Muscle of arm (tissue), 12 donors: Measurements from ENCODE around the gene PEX5L. TPM values are rescaled to one million over a fixed set of nuclear protein-coding genes. Genes with fewer than 3 reads are reported as not detected.
"Not testable (repeated sequence)": the region's sequence is repeated elsewhere in the genome, so short reads cannot be mapped to it uniquely, and the experiment has no call there.

ENCODE experiments used
- DNase-seq: peaks from one replicate; pipeline ENCODE4 v3.0.0-alpha.2; 2013
- polyA plus RNA-seq, 12 donors: library from polyadenylated mRNA; unstranded; fragments of 120-200 nt; gene quantifications; one replicate each; pipeline ENCODE4 v1.2.1, GENCODE V29; 2013; ENCODE audit not compliant: insufficient read length in 12 of 12

The PEX5L gene
- polyA plus RNA-seq, 12 donors = 0.14 to 0.54 (median 0.26) TPM; not detected in 2

DNA sequence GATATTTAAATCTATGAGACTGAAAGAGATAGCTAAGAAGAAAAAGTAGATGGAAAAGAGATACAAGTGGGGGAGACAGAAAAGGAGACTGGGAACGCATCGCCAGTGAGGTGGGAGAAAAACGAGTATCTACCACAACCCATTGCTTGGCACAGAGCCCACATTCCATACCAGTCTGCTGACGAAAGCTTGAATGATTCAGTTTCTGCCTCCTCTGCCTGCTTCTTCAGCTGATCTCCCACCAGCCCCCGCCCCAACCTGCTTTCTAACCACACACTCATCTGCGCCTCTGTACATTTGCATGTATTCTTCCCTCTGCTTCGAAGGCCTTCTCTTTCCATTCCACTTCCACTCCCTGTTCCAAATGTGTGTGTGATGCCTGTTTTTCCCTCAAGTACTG, 195.8 kb downstream of the PEX5L start:
- DNase-seq = no peak

DNA sequence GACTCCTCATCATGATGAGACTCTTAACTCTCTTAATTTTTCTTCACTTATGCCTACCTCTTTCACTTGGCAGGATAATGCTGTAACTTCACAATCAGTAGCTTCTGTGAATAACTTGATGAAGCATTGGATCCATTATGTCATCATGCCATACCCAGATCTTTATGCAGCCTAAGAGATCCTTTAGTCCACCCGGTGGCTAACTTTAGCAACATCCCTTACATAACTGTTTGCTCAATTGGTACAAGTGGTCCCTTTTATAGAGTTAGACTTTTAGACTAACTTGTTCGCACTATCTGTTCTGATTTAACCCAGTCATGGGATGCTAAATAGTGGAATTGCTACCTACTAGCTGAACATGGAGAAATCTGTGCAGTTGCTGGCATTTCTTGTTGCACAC, 199.4 kb downstream of the PEX5L start:
- DNase-seq = no peak

DNA sequence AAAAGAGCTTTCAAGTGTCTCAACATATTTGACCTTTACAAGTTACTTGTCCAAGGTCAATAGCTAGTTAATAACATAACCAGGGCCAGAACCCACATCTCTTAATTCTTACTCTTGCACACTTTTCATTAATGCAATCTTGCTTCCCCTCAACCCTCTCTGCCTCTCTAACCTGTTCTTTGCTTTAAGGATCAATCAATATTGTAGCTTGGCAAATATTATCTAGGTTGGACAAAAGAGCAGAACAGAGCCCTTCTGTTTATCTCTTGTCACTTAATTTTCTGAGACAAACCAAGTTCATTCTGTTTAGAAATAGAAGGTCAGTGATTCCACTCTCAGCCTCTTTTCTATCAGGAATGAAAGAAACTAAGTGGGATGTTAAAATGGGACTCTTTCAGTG, 203.4 kb downstream of the PEX5L start:
- DNase-seq = no peak

DNA sequence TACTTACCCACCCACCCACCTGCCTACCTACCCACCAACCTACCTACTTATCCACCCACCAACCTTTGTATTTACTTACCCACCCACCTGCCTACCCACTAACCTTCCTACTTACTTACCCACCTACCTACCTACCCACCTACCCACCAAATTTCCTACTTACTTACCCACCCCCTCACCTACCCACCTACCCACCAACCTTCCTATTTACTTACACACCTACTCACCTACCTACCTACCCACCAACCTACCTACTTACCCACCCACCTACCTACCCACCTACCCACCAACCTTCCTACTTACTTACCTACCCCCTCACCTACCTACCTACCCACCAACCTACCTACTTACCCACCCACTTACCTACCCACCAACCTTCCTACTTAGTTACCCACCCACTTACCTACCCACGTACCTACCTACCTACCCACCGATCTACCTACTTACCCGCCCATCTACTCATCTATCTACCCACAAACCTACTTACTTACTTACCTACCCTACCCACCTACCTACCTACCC, 204.3 kb downstream of the PEX5L start:
- no peak for DNase-seq

DNA sequence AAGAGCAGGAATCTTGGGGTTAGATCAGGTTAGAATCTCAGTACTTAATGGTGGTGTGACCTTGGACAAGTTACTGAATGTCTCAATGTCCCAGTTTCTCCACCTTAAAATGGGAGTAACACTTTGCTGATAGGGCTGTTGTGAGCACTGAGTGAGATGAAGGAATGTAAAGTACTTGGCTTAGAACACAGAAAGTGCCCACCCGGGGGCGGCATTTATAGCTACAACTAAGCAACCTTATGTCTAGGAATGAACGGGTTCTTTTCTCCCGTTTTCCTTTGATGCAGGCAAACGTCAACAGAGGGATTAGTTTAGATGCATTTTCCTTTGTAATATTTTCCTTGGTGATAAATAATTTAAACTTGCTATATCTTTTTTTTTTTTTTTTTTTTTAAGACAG, 207.3 kb downstream of the PEX5L start:
- DNase-seq = no peak

DNA sequence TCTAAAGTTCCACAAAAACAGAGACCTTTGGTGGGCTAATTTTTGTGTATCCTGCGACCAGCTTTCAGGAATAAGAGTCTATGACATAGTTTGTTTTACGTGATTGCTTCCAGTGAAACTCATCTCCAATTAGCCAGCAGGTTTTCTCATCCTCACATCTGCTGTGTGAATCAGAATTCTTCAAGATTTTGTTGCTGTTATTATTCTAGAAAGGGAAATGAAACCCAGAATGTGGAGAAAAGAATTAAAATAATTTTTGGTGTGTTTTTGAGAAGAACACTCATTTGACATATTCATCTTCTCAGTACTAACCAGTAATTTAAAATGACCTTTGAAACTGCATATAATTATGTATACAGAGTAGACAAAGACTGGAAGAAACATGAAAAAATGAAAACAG, 208.0 kb downstream of the PEX5L start:
- no peak for DNase-seq

DNA sequence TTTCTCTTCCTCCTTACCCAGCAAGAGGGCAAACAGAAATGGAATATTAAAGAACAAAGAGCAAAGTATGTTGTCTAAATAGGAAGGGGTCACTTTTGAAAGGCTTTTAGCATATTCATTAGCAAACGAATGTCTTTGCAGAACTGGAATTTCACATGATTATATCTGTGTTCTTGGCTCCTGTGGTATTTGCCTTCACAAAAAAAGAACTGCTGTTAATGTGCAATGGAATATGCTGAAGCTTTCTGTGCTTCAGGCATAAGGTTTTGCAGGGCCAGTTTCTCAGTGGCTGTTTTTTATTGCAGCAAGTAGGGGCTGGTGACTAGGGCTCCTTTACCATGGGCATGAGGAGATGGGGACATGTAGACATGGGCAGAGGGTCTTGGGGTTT, 210.5 kb downstream of the PEX5L start:
- no peak for DNase-seq

DNA sequence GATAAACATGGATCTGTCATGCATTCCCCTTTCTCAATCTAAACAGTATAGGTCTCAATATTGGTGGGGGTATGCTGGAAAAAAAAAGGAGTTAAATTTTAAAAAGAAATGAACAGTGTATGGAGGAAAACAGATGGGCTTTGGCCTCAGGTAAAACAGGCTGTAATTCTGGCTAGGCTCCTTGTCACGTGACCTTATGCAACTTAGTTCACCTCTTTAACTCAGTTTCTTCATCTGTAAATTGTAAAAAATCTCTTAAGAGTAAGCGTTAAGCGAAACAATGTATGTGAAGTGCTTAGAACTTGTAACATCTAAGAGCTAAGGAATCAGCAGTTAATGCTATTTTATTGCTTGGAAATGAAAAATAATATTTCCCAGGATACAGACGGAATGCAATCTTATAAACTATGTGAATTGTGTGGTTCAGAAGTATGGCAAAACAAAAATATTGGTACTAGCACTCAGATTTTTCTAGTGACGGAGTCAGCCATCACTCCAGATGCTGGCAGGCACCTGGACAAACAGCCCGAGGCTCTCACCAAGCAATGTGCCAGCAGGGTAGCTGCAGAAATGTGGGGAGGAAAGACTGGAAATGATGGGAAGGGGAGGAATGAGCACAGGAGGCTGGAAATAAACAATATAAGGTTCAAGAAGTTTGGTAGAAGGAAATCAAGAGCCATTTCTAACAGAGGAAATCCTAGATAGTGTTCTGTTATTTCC, 211.1 kb downstream of the PEX5L start:
- no peak for DNase-seq

DNA sequence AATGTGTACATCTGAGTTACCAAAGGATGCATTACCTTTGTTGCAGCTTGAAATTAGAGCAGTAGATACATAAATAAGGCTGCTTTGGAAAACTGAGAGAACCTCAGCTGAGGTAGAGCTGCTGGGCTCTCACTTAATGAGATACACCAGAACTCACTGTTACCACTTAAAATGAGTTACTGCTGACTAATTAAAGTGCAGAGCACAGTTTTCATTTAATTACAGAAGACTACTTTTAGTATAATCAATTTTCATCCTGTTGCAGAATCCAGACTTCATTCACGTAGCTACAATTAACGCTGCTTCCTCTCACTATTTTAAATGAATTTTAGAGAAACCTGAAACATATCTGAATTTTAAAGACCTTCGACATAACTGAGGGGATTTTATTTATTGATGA, 214.4 kb downstream of the PEX5L start:
- DNase-seq = no peak

DNA sequence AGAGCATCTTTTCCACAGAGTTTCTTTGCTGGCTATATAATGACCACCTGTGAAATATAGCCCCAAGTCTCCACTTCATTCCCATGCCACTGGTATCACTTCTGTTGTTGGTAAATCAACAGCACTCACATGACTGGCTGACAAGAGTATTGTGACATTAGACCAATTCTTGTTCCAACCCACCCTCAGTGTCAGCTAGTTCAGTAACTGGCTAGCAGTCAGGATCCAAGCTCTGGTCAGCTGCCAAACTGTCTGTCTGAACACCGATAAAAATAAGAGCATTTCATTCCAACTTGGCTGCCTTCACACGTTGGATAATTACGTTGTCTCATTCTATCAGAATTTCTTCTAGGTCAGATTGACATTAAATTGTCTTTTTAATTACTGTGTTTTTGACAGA, 217.4 kb downstream of the PEX5L start:
- DNase-seq = no peak

DNA sequence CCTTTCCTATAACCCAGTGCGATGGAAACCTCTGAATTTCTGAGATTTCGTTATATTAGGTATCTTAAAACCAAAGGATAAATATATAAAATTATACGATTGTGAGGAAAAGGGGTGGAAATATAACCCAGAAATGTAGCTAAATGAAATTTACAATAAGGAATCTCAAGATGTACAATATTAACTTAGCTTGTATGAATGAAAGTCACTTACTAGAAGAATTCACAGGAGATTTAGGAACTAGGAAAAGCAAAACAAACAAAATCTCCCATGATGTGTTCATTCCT, 224.7 kb downstream of the PEX5L start:
- no peak for DNase-seq

DNA sequence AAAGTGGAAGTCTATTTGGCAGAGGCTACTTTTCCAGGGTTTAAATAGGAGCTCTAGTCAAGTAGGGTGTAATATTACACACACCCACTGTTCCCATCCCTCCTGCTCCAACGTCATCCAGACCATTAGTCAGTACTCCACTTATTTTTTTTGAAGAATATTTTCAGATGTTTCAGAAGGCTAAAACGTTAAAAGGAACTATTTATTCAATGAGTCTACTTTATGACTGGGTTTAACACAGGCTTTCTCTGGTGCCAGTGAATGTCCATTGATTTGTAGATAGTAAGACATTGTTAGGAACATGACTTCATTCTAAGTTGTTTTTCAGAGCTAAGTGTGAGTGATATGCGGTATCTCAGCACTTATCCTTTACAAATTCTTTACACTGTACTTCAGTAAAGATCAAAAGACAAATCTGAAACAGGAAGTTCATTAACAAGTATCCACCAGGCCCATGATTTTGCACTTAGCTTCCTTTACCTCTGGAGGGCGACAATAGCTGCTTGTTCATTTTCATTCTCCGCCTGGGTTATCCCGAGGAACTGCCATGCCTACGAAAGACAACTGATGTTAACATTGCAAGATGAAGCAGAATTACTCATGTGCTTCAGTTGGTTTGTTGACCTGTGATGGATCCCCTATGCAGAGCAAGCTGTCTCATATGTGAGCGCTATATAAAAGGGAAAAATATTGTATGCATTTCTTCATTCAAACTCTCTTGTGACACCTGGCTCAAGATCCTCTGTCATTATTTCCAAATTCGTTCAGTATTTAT, 225.2 kb downstream of the PEX5L start:
- DNase-seq = peak; percentile 24

DNA sequence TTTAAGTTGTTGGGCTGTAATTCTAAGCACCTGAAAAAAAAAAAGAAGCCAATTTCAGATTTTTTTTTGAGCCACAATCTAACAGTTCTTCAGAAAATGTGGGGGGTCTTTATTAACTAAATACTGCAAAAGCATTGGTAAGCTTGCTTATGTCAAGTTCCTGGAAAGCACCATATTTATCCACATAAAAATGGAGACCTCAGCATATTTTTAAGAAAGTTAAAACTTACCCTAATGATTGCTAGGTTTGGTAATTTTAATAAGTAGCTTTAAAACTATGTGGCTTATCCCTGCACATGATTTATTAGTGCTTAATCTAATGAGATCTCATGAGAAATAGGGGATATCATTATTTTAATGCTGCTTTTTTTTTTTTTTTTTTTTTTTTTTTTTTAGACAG, 227.1 kb downstream of the PEX5L start:
- no peak for DNase-seq

DNA sequence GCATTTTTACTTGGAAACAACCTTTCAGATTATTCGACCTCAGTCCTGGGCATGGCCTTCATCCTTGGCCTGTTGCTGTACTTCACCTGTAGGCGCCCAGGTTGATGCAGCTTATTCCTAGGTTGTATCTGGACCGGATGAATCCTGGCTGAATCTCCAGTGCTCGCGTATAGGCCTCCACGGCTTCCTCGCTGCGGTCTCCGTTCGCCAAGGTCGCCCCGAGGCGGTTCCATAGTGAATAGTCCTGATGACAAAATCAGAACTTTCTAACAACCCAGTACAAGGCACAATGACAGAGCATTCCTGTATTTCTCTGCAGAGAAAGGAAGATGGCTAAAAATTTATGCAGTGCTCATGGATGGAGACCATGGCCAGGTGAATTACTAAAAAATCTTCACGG, 229.1 kb downstream of the PEX5L start:
- no peak for DNase-seq

DNA sequence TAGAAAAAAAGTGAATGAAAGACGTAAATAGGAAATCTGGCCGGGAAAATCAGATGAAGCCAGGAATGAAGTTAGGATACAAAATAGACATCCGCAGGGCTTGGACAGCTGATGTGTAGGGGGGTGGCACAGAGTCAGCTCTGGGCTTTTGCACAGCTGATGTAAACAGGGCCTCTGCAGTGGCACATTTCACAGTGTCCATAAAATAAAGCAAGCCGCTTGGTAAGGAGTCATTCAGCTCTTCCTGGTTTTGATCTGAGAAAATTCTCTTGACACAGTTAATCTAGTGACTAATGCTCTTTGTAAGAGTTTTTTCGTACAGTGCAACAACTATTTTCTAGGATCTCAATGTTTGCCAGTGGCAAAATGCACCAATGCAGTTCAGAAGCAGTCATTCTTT, 230.6 kb downstream of the PEX5L start:
- no peak for DNase-seq

DNA sequence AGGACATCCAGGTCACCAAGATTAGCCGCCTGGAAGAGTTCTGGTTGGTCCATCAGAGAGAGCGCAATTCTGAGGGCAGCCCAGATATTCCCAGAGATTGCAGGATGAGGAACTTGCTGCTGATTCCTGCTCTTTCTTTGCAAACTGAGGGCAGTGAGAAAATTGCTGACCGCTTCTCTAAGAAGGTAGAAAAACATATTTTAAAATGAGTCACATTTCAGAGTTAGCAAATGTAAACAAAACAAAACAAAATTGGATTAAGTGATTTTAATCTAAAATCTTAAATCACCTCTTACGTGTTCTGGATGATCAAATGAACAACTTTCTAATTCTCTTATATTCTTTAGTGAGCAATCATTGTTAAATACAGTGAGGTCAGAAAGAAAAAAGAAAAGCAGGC, 234.9 kb downstream of the PEX5L start:
- no peak for DNase-seq

DNA sequence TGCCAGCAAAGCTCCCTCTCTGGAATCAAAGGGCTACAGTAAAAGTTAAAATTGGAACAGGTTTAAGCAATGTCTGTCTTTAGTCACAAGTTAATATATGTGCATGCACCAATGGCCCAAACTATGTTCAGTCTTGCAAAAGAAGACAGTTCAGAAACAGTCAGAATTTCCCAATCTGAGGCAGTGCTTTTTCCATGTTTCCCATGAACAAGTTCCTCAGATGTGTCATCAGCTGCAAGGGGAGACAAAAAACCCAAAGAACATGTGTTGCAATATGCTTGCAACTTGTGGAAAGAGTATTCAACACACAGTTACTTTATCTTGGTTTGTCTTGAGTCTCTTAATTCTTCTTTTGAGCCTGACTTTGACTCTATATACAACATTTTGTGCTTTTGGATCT, 235.5 kb downstream of the PEX5L start:
- DNase-seq = no peak

DNA sequence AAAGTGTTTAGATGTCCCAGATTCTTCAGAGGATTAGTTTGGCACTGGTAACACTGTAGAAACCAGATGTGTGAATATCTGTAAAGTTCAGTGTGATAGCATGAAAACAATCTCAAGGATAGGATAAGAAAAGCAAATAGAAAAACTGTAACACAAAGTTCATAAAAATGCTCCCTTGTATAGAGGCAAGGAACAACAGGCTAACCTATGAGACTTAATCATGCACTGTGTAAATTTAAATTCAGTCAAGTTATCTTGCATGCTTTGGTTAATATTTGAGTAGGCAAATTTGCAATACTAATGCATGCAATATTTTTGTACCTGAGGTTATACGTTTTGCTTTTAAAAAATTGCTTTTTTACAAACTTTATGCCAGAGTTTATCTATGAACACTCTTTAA, 239.5 kb downstream of the PEX5L start:
- DNase-seq = no peak

DNA sequence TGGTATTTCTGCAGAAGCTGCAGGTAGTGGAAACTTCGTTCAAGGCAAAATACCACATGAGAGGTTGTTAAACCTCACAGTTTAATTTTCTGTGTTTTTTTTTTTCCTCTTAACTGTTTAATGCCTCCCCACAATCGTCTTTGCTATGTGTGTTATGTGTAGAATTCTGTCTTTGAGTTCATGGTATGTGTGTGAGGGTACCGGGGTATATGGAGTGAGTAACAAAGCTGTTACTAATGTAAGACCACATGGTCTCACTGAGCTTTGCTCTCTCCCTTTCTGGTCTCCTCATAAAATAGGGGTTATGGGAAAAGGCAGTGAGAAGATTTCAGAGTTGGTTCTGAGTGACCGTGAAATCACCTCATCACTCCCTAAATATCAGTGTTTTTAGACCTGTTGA, 240.3 kb downstream of the PEX5L start:
- no peak for DNase-seq

DNA sequence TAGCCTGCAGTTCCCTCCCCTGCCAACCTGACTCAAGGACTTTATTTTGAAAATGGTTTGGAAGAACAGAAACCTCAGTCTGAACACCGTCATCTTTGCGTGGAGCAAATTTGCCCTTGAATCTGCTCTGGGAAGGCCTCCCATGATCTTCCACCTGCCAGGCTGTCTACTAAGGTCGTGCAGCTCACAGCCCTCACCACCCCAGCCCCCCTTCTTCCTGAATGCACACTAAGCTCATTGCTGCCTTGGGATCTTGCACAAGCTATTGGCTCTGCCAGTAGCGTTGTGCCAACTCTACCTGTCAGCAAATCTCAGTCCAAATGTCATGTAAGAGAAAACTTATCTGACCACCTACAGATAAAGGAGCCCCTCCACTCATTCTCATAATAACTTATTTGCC, 242.4 kb downstream of the PEX5L start:
- DNase-seq = no peak

DNA sequence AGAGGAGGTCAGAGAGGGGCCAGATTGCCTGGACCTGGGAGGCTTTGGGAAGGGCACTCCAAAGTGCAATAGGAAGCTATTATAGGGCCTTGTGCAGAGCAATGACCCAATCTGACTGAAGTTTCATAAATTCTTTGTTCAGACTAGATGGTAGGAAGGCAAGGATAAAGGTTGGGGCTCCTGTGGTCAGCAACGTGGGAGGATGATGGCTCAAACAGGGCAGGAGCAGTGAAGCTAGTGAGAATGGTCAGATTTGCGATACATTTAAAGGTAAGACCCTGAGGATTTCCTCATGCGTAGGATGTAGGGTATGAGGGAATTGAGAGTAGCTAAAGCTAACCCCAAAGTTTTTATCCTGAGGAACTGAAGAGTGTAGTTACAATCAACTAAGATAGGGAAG, 244.9 kb downstream of the PEX5L start:
- no peak for DNase-seq

DNA sequence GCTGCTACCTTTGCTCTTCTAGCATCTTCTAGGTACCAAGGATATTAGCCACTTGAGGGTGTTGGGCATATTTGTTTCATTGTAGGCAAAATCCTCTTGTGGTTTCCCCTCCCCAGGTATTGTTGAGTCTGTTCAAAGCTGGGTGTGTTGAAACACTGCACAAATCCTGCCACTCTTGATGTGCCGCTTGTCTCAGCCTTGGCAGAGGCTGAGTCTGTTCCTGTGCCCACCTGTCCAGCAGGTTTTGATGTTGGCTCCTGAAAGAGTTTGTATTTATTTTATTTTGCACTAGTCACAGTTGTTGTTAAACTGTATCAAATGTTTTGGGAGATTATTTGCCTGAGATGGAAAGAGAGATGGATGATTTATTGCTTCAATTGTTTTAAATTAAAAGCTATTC, 247.7 kb downstream of the PEX5L start:
- no peak for DNase-seq

DNA sequence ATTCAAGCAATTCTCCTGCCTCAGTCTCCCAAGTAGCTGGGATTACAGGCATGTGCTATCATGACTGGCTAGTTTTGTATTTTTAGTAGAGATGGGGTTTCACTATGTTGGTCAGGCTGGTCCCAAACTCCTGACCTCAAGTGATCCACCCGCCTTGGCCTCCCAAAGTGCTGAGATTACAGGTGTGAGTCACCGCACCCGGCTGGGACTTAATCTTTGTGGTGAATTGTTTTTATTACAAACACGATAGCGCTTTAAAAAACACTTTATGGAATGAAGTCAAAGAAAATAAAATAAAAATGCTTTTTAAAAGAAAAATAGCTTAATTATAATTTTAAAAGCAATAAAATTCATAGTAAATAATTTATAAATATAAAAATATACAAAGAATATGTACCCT, 253.9 kb downstream of the PEX5L start:
- not testable (repeated sequence) for DNase-seq
